Anterior cingulate cortex (tissue), 58 donors: ENCODE data around the gene TTF2.
A peak's percentile ranks its signal among the peaks of the same experiment; 100 is the strongest.

Experiments used
- DNase-seq, 58 donors: peaks; one replicate each; lab custom pipeline; 2025; lab: John Stamatoyannopoulos, UW

The TTF2 gene

GRCh38 chr1:117059678-117060440, at the start of gene TTF2:
TTF2 (plus strand) TSS chr1:117060326; CDS start chr1:117060347, 21 bp downstream.
- DNase-seq, result peak; percentile 51 to 97 (median 89)

DNA sequence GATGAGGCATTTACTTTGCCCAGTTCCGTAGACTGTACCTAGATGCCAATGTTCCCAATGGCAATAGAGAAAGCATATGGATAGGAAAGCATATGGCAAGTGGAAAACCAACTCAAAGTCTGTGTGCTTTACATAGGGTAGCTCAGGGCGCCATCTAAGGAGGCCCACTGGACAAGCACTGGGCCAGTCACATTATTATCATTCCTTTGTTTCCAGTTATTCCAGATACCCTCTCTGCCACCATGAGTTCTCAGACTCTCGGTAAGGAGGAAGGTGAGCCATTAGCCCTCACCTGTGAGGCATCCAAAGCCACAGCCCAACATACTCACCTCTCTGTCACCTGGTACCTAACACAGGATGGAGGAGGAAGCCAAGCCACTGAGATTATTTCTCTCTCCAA, 48.8 kb upstream of the TTF2 start:
- DNase-seq, result no peak

- no peak for DNase-seq
These were observed 46.7 kb upstream of the TTF2 start for GRCh38 chr1:117013309-117013858.

GRCh38 chr1:117014209-117014608, 45.9 kb upstream of the TTF2 start:
- no peak for DNase-seq

GRCh38 chr1:117015724-117016123, 44.4 kb upstream of the TTF2 start:
- no peak for DNase-seq

DNA sequence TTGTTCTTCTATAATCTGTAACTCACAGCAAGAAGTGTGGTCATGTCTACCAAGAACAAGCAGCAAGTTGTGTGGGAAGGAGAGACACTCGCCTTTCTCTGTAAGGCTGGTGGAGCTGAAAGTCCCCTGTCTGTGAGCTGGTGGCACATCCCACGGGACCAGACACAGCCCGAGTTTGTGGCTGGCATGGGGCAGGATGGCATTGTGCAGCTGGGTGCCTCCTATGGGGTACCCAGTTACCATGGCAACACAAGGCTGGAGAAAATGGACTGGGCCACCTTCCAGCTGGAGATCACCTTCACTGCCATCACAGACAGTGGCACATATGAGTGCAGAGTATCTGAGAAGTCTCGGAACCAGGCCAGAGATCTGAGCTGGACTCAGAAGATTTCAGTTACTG, 43.1 kb upstream of the TTF2 start:
- peak in 11 of 58 donors; percentile 6 to 35 (median 15) for DNase-seq

DNA sequence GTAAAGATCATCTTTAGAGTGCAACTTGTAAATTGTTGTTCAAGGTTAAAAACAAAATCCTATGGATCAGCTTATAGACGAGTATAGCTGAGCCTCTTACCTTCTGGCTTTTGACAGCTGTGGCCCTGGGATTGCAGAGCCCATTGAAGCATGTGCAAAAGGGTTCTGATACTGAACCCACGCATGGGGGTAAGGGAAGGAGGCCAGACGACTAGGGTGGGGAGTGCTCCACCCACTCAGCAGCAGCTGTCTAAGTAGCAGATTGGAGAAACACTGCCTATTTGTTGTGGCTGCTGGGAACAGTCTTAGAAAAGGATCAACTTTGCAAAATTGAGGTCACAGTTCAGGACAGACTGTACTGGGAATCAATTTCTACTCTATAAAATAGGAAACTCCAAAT, 42.5 kb upstream of the TTF2 start:
- peak in 10 of 58 donors; percentile 4 to 38 (median 14) for DNase-seq

DNA sequence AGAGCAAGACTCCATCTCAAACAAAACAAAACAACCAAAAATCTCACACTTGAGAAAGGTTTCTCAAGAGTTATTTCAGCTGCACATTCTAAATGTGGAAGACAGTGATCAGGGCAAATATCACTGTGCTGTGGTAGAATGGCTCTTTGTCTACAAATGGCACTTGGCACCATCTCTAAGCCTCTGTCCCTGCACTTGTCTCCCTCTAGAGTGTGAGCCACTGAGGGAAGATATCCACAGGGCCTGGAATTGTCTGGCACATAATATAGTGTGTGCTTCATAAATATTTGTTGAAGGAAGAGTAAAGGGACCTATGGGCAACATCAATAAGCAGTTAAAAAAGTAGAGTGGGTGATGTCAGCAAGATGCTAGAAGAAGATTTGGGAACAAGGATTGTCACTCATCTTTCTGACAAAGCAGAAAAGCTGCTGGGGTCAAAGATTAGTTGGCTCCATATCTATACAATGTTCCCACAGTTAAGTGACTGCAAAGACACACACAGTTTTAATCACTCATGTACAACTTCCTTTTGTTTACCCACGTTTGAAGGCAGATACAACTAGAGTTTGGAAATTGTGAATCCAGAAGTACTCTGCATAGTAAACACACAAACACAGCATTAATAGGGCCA, 39.5 kb upstream of the TTF2 start:
- DNase-seq, result peak in 7 of 58 donors; percentile 10 to 30 (median 26)

- DNase-seq, result no peak
These were observed 38.0 kb upstream of the TTF2 start for GRCh38 chr1:117022114-117022513.

DNA sequence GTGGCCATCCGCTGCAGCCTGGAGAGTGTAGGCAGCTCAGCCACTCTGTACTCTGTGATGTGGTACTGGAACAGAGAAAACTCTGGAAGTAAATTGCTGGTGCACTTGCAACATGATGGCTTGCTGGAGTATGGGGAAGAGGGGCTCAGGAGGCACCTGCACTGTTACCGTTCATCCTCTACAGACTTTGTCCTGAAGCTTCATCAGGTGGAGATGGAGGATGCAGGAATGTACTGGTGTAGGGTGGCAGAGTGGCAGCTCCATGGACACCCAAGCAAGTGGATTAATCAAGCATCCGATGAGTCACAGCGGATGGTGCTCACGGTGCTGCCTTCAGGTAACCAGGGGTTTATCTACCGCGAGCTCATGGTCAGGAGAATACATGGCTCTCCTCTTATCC, 34.6 kb upstream of the TTF2 start:
- DNase-seq, result no peak

- DNase-seq, result no peak
These were observed 33.8 kb upstream of the TTF2 start for GRCh38 chr1:117026361-117026760.

- DNase-seq, result no peak
These were observed 30.4 kb upstream of the TTF2 start for GRCh38 chr1:117029685-117030084.

DNA sequence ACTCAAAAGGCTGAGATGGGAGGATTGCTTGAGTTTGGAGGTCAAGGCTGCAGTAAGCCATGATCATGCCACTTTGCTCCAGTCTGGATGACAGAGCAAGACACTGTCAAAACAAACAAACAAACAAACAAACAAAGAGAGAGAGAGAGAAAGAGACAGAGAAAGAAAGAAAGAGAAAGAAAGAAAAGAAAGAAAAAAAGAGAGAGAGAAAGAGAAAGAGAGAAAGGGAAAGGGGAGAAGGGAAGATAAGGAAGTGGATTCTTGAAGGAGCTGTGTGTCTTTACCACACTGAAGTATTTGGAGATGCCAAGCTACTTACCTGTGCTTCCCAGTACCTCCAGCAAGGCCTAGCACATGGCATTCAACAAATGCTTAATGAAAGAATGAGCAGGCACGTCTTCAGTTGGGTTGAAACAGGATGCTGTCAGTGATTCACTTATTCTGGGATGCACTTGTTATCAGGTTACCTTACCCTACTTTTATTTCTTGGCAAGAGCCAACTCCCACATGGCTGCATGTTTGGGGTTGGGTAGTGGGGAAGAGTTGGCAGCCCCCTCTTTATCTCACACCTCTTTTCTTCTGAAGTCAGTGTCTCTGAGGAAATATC, 29.8 kb upstream of the TTF2 start:
- no peak for DNase-seq

DNA sequence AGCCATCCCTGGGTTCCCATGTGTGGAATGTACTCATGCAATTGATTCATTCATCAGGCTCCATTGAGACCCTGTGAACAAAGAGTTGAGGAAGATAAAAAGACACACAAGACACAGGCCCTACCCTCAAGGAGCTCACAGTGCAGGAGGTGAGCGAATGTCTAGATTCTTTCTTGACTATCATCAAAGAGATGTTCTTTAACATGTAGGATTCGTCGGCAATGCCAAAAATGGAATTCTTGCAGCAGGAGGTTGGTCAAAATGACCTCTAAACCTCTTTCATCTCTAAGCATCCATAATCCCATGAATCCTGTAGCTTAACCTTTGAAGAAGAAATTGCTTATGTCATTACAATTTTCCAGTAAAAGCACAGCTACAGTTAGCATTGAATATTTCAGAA, 27.9 kb upstream of the TTF2 start:
- DNase-seq, result no peak

DNA sequence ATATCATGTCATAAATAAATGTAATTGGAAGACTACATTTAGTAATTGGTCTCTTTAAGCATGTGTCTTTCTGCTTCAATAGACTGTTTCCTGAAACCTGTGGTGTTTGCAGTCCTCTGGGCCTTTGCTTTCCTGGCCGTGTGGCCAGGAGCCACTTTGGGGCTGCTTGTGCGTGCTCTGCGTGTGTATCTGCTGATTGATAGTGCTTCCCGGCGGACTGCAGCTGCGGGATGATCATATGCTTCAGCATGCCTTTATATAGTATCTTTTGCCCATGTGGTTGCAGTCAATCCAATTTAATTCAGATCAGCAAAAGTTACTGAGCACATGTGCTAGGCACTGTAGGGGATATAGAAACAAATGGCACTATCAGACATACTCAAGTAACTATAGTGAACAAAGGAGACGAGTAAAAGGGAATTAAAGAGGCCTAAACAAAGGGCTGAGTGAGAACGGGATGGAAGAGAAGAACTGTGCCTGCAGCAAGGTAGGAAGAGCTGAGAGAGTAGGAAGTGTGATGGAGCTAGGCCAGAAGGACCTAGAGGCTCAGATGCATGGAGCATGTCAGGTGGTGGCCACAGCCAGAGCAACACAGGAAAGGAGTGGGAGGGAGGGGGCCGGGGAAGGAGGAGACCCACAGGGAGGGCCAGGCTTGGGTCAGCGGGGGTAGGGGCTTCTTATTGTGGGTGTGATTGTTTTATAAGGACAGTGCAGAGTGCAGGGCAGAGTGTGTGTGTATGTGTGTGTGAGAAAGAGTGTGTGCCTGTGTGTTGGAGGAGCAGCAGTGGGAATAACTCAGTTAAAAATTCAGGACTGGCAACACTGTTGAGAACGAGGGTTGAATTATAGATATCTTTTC, 27.2 kb upstream of the TTF2 start:
- DNase-seq, result peak in 3 of 58 donors; percentile 8 to 28 (median 11)

GRCh38 chr1:117033772-117034171, 26.4 kb upstream of the TTF2 start:
- DNase-seq, result no peak

DNA sequence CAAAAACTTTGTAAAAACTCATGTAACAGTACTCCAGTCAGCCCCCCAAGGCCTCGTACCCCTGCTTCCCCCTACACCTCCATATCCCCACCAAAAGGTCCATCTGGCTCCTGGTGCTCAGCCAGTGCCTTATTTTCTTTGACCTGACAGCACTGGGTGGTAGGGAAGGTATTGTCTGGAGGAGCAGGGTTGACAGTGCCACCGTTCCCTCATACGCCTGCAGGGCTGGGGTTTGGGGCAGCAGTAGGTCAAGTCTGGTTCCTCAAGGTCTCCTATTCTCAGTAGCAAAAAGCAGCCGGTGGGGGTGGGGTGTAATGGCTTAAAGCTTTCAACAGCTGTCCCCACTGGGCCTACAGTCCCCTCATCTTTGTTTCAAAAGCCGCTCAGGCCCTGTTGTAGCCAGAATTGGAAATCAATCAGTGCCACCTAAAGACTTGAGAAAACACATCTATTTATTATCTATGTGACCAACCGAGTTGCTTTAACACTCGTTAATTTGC, 25.3 kb upstream of the TTF2 start:
- DNase-seq, result no peak

- no peak for DNase-seq
These were observed 24.1 kb upstream of the TTF2 start for GRCh38 chr1:117036018-117036461.

DNA sequence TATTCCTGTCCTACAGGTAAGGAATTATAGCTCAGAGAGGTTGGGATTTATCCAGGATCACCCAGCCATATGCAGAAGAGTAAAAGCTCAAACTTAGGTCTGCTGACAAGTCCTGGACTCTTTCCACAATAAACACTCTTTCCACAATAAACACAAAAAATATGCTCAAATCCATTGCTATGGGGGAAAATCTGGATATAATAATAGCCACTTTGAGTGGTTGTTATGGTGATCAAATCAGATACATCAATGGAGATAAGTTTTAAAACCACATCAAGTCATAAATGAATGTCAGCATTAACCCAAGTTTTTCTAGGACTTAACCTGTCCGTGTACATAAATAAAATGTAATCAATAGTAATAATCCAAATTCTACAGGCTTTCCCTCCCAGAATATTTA, 22.3 kb upstream of the TTF2 start:
- no peak for DNase-seq

GRCh38 chr1:117038236-117038635, 21.9 kb upstream of the TTF2 start:
- no peak for DNase-seq
